ENCODE measurements around the gene ACTG1. TPM values are rescaled to one million over a fixed set of nuclear protein-coding genes. Genes with fewer than 3 reads are reported as not detected.

The ACTG1 gene
- total RNA-seq, 2 experiments from 2014 or later, result 2,707 to 2,894 TPM

- Histone ChIP-seq H3K36me3 (ENCODE audit: insufficient read depth, low read length) (peaks cover 63% of the 10 kb centered on the region), H3K27ac (ENCODE audit: low read depth, low read length, poor library complexity, severe bottlenecking) (no peak overlapping the region), H3K9me2 (ENCODE audit: insufficient read depth, low read length) (no peaks in the 10 kb centered on the region), H3K9me3 (ENCODE audit: low read length) (no peaks in the 10 kb centered on the region), H2AFZ (ENCODE audit: low read length) (no peak overlapping the region), H3K4me2 (ENCODE audit: low read length) (no peak overlapping the region), H3K79me2 (ENCODE audit: insufficient read depth, low read depth, low read length) (no peaks in the 10 kb centered on the region), H3K4me3 (ENCODE audit: low read depth, low read length, poor library complexity, severe bottlenecking) (no peak overlapping the region), H3K4me1 (ENCODE audit: insufficient read depth, low read length, poor library complexity, severe bottlenecking) (peaks cover 23% of the 10 kb centered on the region), H4K20me1 (ENCODE audit: insufficient read depth, low read length) (no peaks in the 10 kb centered on the region)
- ChIA-PET POLR2A (no interaction called here), CTCF (ENCODE audit: unreplicated experiment) (no interaction called here)
- no peak for DNase-seq (ENCODE audit: low spot score)
- intact Hi-C loops (cut with micrococcal nuclease; ENCODE audit: unreplicated experiment), result no loop called here
- TF ChIP-seq CTCF (conservative IDR thresholded peaks at IDR 0.05; ENCODE audit: low read length) (no peak), EZH2phosphoT487 (IDR thresholded peaks at IDR 0.05; ENCODE audit: borderline replicate concordance, low read depth, low read length) (no peak)
- BruUV-seq (replicated peaks), result no TSS peak
These were observed 44.9 kb upstream of the ACTG1 start for GRCh38 chr17:81557276-81558114.

- POLR2A ChIA-PET, result no interaction called here
- Histone ChIP-seq H3K36me3 (ENCODE audit: insufficient read depth, low read length) (peaks cover 57% of the 10 kb centered on the region), H3K4me2 (ENCODE audit: low read length) (no peak overlapping the region), H2AFZ (ENCODE audit: low read length) (no peak overlapping the region), H3K4me3 (ENCODE audit: low read depth, low read length, poor library complexity, severe bottlenecking) (no peak overlapping the region), H3K9me2 (ENCODE audit: insufficient read depth, low read length) (no peaks in the 10 kb centered on the region), H3K9me3 (ENCODE audit: low read length) (no peaks in the 10 kb centered on the region), H3K27ac (ENCODE audit: low read depth, low read length, poor library complexity, severe bottlenecking) (no peak overlapping the region), H3K79me2 (ENCODE audit: insufficient read depth, low read depth, low read length) (no peaks in the 10 kb centered on the region; the same call in 1 of the 2 replicates), H3K4me1 (ENCODE audit: insufficient read depth, low read length, poor library complexity, severe bottlenecking) (peaks cover 23% of the 10 kb centered on the region), H4K20me1 (ENCODE audit: insufficient read depth, low read length) (no peaks in the 10 kb centered on the region)
- CTCF ChIA-PET (ENCODE audit: unreplicated experiment), result no interaction called here
- no TSS peak for BruUV-seq (replicated peaks)
- no peak for TF ChIP-seq CTCF (conservative IDR thresholded peaks at IDR 0.05; ENCODE audit: low read length)
- TF ChIP-seq EZH2phosphoT487 (IDR thresholded peaks at IDR 0.05; ENCODE audit: borderline replicate concordance, low read depth, low read length), result no peak
- intact Hi-C loops (cut with micrococcal nuclease; ENCODE audit: unreplicated experiment), result no loop called here
- no peak for DNase-seq (ENCODE audit: low spot score)
These were observed 44.3 kb upstream of the ACTG1 start for GRCh38 chr17:81556863-81557262.

- Histone ChIP-seq H3K4me3 (ENCODE audit: low read depth, low read length, poor library complexity, severe bottlenecking) (no peak overlapping the region), H3K79me2 (ENCODE audit: insufficient read depth, low read depth, low read length) (peaks cover 6% of the 10 kb centered on the region; the same call in 1 of the 2 replicates), H3K4me1 (ENCODE audit: insufficient read depth, low read length, poor library complexity, severe bottlenecking) (peaks cover 25% of the 10 kb centered on the region), H3K27ac (ENCODE audit: low read depth, low read length, poor library complexity, severe bottlenecking) (no peak overlapping the region), H4K20me1 (ENCODE audit: insufficient read depth, low read length) (no peaks in the 10 kb centered on the region), H2AFZ (ENCODE audit: low read length) (no peak overlapping the region), H3K9me2 (ENCODE audit: insufficient read depth, low read length) (no peaks in the 10 kb centered on the region), H3K4me2 (ENCODE audit: low read length) (no peak overlapping the region), H3K36me3 (ENCODE audit: insufficient read depth, low read length) (peaks cover 51% of the 10 kb centered on the region), H3K9me3 (ENCODE audit: low read length) (no peaks in the 10 kb centered on the region)
- no peak for DNase-seq (ENCODE audit: low spot score)
- no TSS peak for BruUV-seq (replicated peaks)
- intact Hi-C loops (cut with micrococcal nuclease; ENCODE audit: unreplicated experiment), result no loop called here
- TF ChIP-seq CTCF (conservative IDR thresholded peaks at IDR 0.05; ENCODE audit: low read length) (no peak), EZH2phosphoT487 (IDR thresholded peaks at IDR 0.05; ENCODE audit: borderline replicate concordance, low read depth, low read length) (no peak)
- POLR2A ChIA-PET, result no interaction called here
- CTCF ChIA-PET (ENCODE audit: unreplicated experiment), result no interaction called here
These were observed 43.6 kb upstream of the ACTG1 start for GRCh38 chr17:81556175-81556691.
